Ovary (tissue), 9 donors: Measurements from ENCODE around the gene RPUSD4. TPM values are rescaled to one million over a fixed set of nuclear protein-coding genes. Genes with fewer than 3 reads are reported as not detected.
A peak's percentile ranks its signal among the peaks of the same experiment; 100 is the strongest.

Experiments
- DNase-seq, 5 donors: peaks; one replicate each; pipeline ENCODE4 v3.0.0-alpha.2; 2019 to 2020
- H3K27ac ChIP-seq, 2 donors: fragments of 200-600 bp; one replicate each; pipeline versions ENCODE4 v1.5.1 to v1.8.0; 2019 to 2022
- H3K27me3 ChIP-seq: fragments of 200-600 bp; one replicate; pipeline ENCODE4 v1.8.0; 2022
- H3K36me3 ChIP-seq: fragments of 200-600 bp; sonication (generic); one replicate; pipeline ENCODE4 v1.5.1; 2019
- H3K4me1 ChIP-seq: one replicate; pipeline ENCODE4 v1.8.1; 2013; ENCODE audit warnings: mild to moderate bottlenecking, moderate library complexity; ENCODE audit not compliant: insufficient read depth
- H3K4me3 ChIP-seq: fragments of 200-600 bp; sonication (generic); one replicate; pipeline ENCODE4 v1.5.1; 2017
- H3K9me3 ChIP-seq, 2 donors: fragments of 200-600 bp in 1 of 2; sonication (generic) in 1 of 2; one replicate each; pipeline versions ENCODE4 v1.5.1 to v1.8.1; 2013 to 2019; ENCODE audit warnings: mild to moderate bottlenecking in 1 of 2, moderate library complexity in 1 of 2
- CTCF ChIP-seq, 3 donors: fragments of 450-650 bp in 2 of 3; fragments of 200-600 bp in 1 of 3; IDR thresholded peaks; one replicate each; pipeline versions ENCODE4 v1.5.1 to v1.8.0; 2016 to 2022; ENCODE audit warnings: antibody characterized with exemption in 3 of 3, mild to moderate bottlenecking in 1 of 3
- EP300 ChIP-seq: sonication (generic); formaldehyde crosslinking; IDR thresholded peaks from one replicate; pipeline ENCODE4 v1.6.1; 2017; ENCODE audit warnings: antibody characterized with exemption
- POLR2A ChIP-seq: fragments of 450-650 bp; IDR thresholded peaks from one replicate; pipeline ENCODE4 v1.6.1; 2017; ENCODE audit warnings: antibody characterized with exemption, mild to moderate bottlenecking, moderate library complexity
- WGBS, 3 donors: extraction: QIAGEN DNeasy Blood & Tissue Kit in 1 of 3; methylation state at CpG; one replicate each; pipeline versions ENCODE4 v1.1.5 to v1.1.7; 2013 to 2017; 5-methylcytosine and 5-hydroxymethylcytosine counted together
- intact Hi-C, 4 donors: fragments of 100-400 bp; cut with DNase I; formaldehyde crosslinking; loops; one replicate each; pipeline versions ENCODE4 v1.11.0 to v1.15.1; 2022 to 2023
- polyA plus RNA-seq, 2 donors: library from polyadenylated mRNA; stranded (reverse); fragments of 200-250 nt in 1 of 2; fragments of 350-450 nt in 1 of 2; fragmentation: Illumina TruSeq in 1 of 2; extraction: RNeasy Lipid Tissue Mini Kit (QIAGEN cat#74804) in 1 of 2; gene quantifications; one replicate each; pipeline ENCODE4 v1.2.3, GENCODE V29; 2013 to 2014
- total RNA-seq, 7 donors: library from RNA; depleted of rRNA in 2 of 7; stranded (reverse); fragments of >200 nt in 2 of 7; fragmentation: NEBNext Ultra II Directional in 3 of 7; extraction: Animal tissue kit (Norgen Biotek cat#: 25700) in 3 of 7; gene quantifications; one replicate each; pipeline versions ENCODE4 v1.1.0 to v1.2.4, GENCODE V29; 2016 to 2023
- donor health status: DM: no; HTN: no; CAD: no; lungs with moderate emphysema.
- donor health status: DM: no; HTN: no; CAD: no.
- donor health status: Bipolar disorder and iron deficiency.
- donor health status: DM: yes; HTN: yes; CAD: no.
- donor health status: DM: no; HTN: no; CAD: no.
- donor health status: DM: yes; HTN: yes; CAD: no.

RPUSD4 gene
- total and polyA plus RNA-seq, 9 donors = 18.2 to 30.3 (median 26.2) TPM

GRCh38 chr11:126210871-126211235 lies 597 bp downstream of the RPUSD4 start:
- DNase-seq = no peak
- WGBS, 3 donors = 3 to 4% (median 3%) methylated on average over 20 of the region's 20 CpGs
- no peaks in the 10 kb centered on the region for H3K9me3 ChIP-seq
- intact Hi-C loops = loop anchor here in 3 of 4 donors (5.0 kb wide), 2 partner anchors 56 to 71 kb away; partner anchors contain the start of genes FOXRED1 (in 2 of the 3), SRPRA (in 2 of the 3) and TIRAP (in 1 of the 3)
- no peaks in the 10 kb centered on the region for H3K36me3 ChIP-seq
- no peak overlapping the region for H3K27ac ChIP-seq
- TF ChIP-seq CTCF (IDR thresholded peaks at IDR 0.05) = no peak
- no peak for TF ChIP-seq POLR2A
- no peak for TF ChIP-seq EP300
- peak overlapping the region; percentile 87 for H3K4me3 ChIP-seq
- no peaks in the 10 kb centered on the region for H3K27me3 ChIP-seq
- peaks cover 3% of the 10 kb centered on the region for H3K4me1 ChIP-seq

- DNase-seq = no peak
- Histone ChIP-seq H3K4me1 (peaks cover 3% of the 10 kb centered on the region), H3K9me3 (no peaks in the 10 kb centered on the region), H3K4me3 (no peak overlapping the region), H3K27me3 (no peaks in the 10 kb centered on the region), H3K27ac (no peak overlapping the region), H3K36me3 (no peaks in the 10 kb centered on the region)
- 95 to 97% (median 95%) methylated on average over 2 of the region's 2 CpGs for WGBS, 3 donors
- TF ChIP-seq EP300 (no peak), POLR2A (no peak)
- intact Hi-C loops = no loop called here
These were observed 3.6 kb downstream of the RPUSD4 start for GRCh38 chr11:126207896-126208295.

GRCh38 chr11:126205359-126205758 lies 6.1 kb downstream of the RPUSD4 start:
- WGBS, 3 donors = 95 to 98% (median 98%) methylated on average over 14 of the region's 14 CpGs
- Histone ChIP-seq H3K4me1 (no peaks in the 10 kb centered on the region), H3K27me3 (no peaks in the 10 kb centered on the region), H3K4me3 (no peak overlapping the region), H3K36me3 (no peaks in the 10 kb centered on the region), H3K27ac (no peak overlapping the region), H3K9me3 (no peaks in the 10 kb centered on the region)
- no peak for TF ChIP-seq POLR2A
- TF ChIP-seq EP300 = no peak
- TF ChIP-seq CTCF (IDR thresholded peaks at IDR 0.05) = no peak
- intact Hi-C loops = no loop called here
- no peak for DNase-seq

GRCh38 chr11:126202646-126203359 lies 8.6 kb downstream of the RPUSD4 start:
- TF ChIP-seq CTCF (IDR thresholded peaks at IDR 0.05) = no peak
- no peak for TF ChIP-seq EP300
- no peak overlapping the region for H3K27ac ChIP-seq
- H3K36me3 ChIP-seq = no peaks in the 10 kb centered on the region
- H3K27me3 ChIP-seq = no peaks in the 10 kb centered on the region
- WGBS, 3 donors = 66 to 76% (median 66%) methylated on average over 8 of the region's 8 CpGs
- H3K4me3 ChIP-seq = no peak overlapping the region
- DNase-seq = no peak
- H3K9me3 ChIP-seq = no peaks in the 10 kb centered on the region
- no peaks in the 10 kb centered on the region for H3K4me1 ChIP-seq
- intact Hi-C loops = no loop called here

GRCh38 chr11:126198648-126199047 lies 12.8 kb downstream of the RPUSD4 start:
- H3K4me3 ChIP-seq = no peak overlapping the region
- TF ChIP-seq CTCF (IDR thresholded peaks at IDR 0.05) (no peak), POLR2A (no peak), EP300 (no peak)
- H3K4me1 ChIP-seq = no peaks in the 10 kb centered on the region
- H3K27ac ChIP-seq = no peak overlapping the region
- no peaks in the 10 kb centered on the region for H3K27me3 ChIP-seq
- H3K36me3 ChIP-seq = no peaks in the 10 kb centered on the region
- no peaks in the 10 kb centered on the region for H3K9me3 ChIP-seq
- DNase-seq = no peak
- intact Hi-C loops = no loop called here
- 92 to 94% (median 93%) methylated on average over 5 of the region's 5 CpGs for WGBS, 3 donors
